SK-N-MC (cell line): ENCODE measurements around the gene CNR2.
"Not testable (repeated sequence)": the region's sequence is repeated elsewhere in the genome, so short reads cannot be mapped to it uniquely, and the experiment has no call there.

Source experiments
- EZH2 ChIP-seq: fragments of 200-600 bp; sonication (generic); IDR thresholded peaks from one replicate; pipeline ENCODE4 v1.6.1; 2017; ENCODE audit warnings: antibody characterized with exemption
- FOXP2 ChIP-seq: optimal IDR thresholded peaks from 2 replicates; pipeline ENCODE3; 2011; ENCODE audit warnings: mild to moderate bottlenecking, moderate library complexity; ENCODE audit not compliant: insufficient read depth; ENCODE audit errors: extremely low read length, control extremely low read depth
- POLR2AphosphoS5 ChIP-seq: IDR thresholded peaks from 2 replicates; pipeline ENCODE4 v1.6.1; 2012; ENCODE audit warnings: mild to moderate bottlenecking, low read depth, low read length, borderline replicate concordance

DNA sequence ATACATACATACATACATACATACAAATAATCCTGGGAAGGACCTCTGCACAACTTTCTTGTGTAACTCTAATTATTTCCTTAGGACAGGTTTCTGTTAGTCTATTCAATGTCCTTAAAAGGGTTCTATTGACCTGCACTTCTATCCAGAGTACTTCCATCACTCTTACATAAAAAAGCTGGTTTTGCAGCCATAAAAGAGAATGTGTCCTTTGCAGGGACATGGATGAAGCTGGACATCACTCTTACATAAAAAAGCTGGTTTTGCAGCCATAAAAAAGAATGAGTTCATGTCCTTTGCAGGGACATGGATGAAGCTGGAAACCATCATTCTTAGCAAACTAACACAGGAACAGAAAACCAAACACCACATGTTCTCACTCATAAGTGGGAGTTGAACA lies 61.8 kb downstream of the CNR2 start:
- not testable (repeated sequence) for TF ChIP-seq EZH2, FOXP2, POLR2AphosphoS5
